ENCODE results near the gene PROKR1. TPM values are rescaled to one million over a fixed set of nuclear protein-coding genes. Genes with fewer than 3 reads are reported as not detected.

The PROKR1 gene
- total RNA-seq, 4 donors from 2014 or later: not detected

- Histone ChIP-seq H3K4me3 (no peak overlapping the region), H3K36me3 (no peaks in the 10 kb centered on the region), H3K27me3 (no peaks in the 10 kb centered on the region), H3K4me1 (no peaks in the 10 kb centered on the region), H3K27ac (no peak overlapping the region), H3K9me3 (no peaks in the 10 kb centered on the region)
- DNase-seq: no peak
- no peak for TF ChIP-seq POLR2A (IDR thresholded peaks at IDR 0.05)
- TF ChIP-seq, protein P1, sequence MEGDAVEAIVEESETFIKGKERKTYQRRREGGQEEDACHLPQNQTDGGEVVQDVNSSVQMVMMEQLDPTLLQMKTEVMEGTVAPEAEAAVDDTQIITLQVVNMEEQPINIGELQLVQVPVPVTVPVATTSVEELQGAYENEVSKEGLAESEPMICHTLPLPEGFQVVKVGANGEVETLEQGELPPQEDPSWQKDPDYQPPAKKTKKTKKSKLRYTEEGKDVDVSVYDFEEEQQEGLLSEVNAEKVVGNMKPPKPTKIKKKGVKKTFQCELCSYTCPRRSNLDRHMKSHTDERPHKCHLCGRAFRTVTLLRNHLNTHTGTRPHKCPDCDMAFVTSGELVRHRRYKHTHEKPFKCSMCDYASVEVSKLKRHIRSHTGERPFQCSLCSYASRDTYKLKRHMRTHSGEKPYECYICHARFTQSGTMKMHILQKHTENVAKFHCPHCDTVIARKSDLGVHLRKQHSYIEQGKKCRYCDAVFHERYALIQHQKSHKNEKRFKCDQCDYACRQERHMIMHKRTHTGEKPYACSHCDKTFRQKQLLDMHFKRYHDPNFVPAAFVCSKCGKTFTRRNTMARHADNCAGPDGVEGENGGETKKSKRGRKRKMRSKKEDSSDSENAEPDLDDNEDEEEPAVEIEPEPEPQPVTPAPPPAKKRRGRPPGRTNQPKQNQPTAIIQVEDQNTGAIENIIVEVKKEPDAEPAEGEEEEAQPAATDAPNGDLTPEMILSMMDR (IDR thresholded peaks at IDR 0.05): no peak
Measured at GRCh38 chr2:68706637-68707036, 63.3 kb downstream of the PROKR1 start.

Other genes with a start within 250 kb of the PROKR1 start
- 1 to 10 TPM in 3 of 4 donors, under 1 TPM in 1; 0.83 to 2.6 (median 1.4) TPM for gene FBXO48, start 176.3 kb upstream of the PROKR1 start, total RNA-seq
- 1 to 10 TPM in 3 of 4 donors, under 1 TPM in 1; 0.70 to 9.1 (median 2.0) TPM for gene APLF, start 176.0 kb upstream of the PROKR1 start, total RNA-seq
- 10 to 100 TPM in 2 of 4 donors, 1 to 10 TPM in 2; 4.9 to 82.5 (median 8.7) TPM for gene ARHGAP25, start 91.2 kb downstream of the PROKR1 start, total RNA-seq
- gene BMP10, start 227.8 kb downstream of the PROKR1 start, total RNA-seq: not detected